ENCODE measurements around the gene IQUB.

GRCh38 chr7:123557398-123558288 is 23.2 kb upstream of the IQUB start, which contains the start of gene NDUFA5:
- TF ChIP-seq CTCF (IDR thresholded peaks at IDR 0.05) (no peak), POLR2A (IDR thresholded peaks at IDR 0.05) (peak in 1 of 2 donors; percentile 45)
